ENCODE results near the gene SPEM2.
A peak's percentile ranks its signal among the peaks of the same experiment; 100 is the strongest.

Gene SPEM2

DNA sequence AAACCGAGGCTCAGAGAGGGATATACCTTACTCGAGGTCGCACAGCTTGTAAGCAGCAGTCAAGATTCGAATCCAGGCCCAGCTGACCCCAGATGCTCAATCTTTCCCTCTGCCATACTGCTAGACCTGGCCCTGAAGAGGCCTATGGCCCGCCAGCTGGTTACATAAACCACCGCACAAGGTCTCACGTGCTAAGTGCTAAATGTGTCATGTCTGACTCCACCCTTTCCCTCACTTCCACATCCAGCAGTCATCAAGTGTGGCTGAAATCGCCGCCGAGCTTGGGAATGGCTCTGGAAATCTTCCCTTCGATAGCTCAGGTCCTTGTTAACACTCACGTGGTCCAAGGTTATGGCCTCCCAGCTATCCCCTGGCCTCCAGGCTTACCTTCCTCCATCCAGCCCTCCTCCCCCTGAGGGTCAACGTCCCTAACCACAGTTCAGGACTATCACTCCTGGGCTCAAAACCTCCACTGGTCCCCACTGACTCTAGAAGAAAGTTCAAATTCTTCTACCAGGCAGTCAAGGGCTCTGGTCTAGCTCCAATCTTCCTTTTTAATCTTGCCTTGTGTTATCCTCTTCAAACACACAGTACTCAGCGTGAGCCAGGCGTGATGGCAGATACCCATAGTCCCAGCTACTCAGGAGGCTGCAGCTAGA lies 50.5 kb downstream of the SPEM2 start:
- DNase-seq = peak; percentile 9

DNA sequence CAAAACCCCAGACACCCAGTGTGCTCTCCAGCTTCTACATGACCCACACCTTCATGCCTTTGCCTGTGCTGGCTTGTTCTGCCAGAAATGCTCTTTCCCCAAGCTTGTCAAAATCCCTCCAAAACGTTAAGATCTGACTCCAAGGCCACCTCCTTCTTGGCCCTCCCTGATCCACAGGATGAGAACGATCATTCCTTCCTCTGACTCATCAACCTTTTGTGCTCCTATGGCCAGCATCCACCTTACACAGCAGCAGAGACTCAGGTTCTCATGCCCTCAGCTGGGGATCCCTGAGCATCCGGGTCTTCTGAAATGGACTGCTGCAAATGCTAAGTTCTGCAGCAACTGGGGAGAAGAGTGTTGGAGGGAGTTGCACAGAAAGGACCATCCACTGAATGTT lies 51.1 kb downstream of the SPEM2 start:
- DNase-seq = peak; percentile 36

DNA sequence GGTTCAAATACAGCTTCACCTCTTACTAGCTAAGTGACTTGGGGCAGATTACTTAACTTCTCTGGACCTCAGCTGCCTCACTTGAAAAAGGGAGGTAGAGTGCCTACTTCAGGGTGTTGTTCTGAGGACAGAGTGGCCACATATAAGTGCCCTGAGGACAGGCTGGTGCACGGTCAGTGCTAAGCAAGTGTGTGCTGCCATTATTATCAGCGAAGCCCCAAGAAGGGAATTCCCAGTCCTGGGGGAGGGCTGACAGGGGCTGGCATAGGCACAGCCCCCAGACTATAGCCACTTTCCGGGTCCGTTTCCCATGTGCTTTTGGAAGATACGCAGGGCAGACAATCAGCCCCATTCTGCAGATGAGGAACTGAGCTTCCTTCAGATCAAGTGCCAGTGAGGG lies 51.5 kb downstream of the SPEM2 start:
- no peak for DNase-seq
